SK-N-SH (cell line): ENCODE measurements around the gene NTSR1. TPM values are rescaled to one million over a fixed set of nuclear protein-coding genes. Genes with fewer than 3 reads are reported as not detected.

Experiments
- CTCF ChIA-PET: fragments of 300-600, 350-600 bp; formaldehyde crosslinking; extraction: SDS; loops from one replicate; lab custom pipeline; 2021; lab: Yijun Ruan, JAX
- POLR2A ChIA-PET: fragments of 350-600 bp; sonication (Branson Sonifier 250); formaldehyde crosslinking; extraction: SDS; loops from one replicate; lab custom pipeline; 2020; ENCODE audit warnings: antibody characterized with exemption, inconsistent platforms; lab: Yijun Ruan, JAX
- DNase-seq: peaks from one replicate; pipeline ENCODE4 v3.0.0; 2012
- H2AFZ ChIP-seq: fragments of 200-600 bp; sonication (generic); 2 replicates; pipeline ENCODE4 v1.8.1; 2016; ENCODE audit warnings: antibody characterized with exemption, mild to moderate bottlenecking, low read depth
- H3F3A ChIP-seq: fragments of 200-600 bp; sonication (generic); replicated peaks from 2 replicates; pipeline ENCODE3; 2016; ENCODE audit warnings: antibody characterized with exemption, mild to moderate bottlenecking; ENCODE audit not compliant: insufficient read depth
- H3K27ac ChIP-seq, 2 experiments: fragments of 200-500 bp in 1 of 2; fragments of 200-600 bp in 1 of 2; sonication (Bioruptor generic) in 1 of 2; sonication (generic), shearing (Covaris generic) in 1 of 2; 2 replicates each; pipeline versions ENCODE4 v1.5.1 to v1.6.1; 2014 to 2016; ENCODE audit warnings: low read depth in 2 of 2, inconsistent platforms in 1 of 2, low read length in 1 of 2, mild to moderate bottlenecking in 1 of 2, mixed read lengths in 1 of 2
- H3K27me3 ChIP-seq: fragments of 200-600 bp; sonication (generic), shearing (Covaris generic); 2 replicates; pipeline ENCODE4 v1.6.1; 2016; ENCODE audit warnings: mixed run types; ENCODE audit not compliant: insufficient read depth
- H3K36me3 ChIP-seq, 2 experiments: fragments of 200-500 bp in 1 of 2; fragments of 200-600 bp in 1 of 2; sonication (Bioruptor generic) in 1 of 2; sonication (generic) in 1 of 2; replicated peaks in 1 of 2; 2 replicates each; pipeline versions ENCODE3 to v1.5.1; 2014 to 2016; ENCODE audit warnings: low read length in 1 of 2, mild to moderate bottlenecking in 1 of 2; ENCODE audit not compliant: insufficient read depth in 2 of 2, control insufficient read depth in 1 of 2
- H3K4me1 ChIP-seq, 2 experiments: fragments of 200-500 bp in 1 of 2; fragments of 200-600 bp in 1 of 2; sonication (Bioruptor generic) in 1 of 2; sonication (generic), shearing (Covaris generic) in 1 of 2; 2 replicates each; pipeline versions ENCODE4 v1.5.1 to v1.6.1; 2014 to 2016; ENCODE audit warnings: low read depth in 1 of 2, low read length in 1 of 2, mixed run types in 1 of 2; ENCODE audit not compliant: insufficient read depth in 2 of 2, control insufficient read depth in 1 of 2
- H3K4me2 ChIP-seq: fragments of 200-600 bp; sonication (generic), shearing (Covaris generic); 2 replicates; pipeline ENCODE4 v1.6.1; 2017; ENCODE audit warnings: mixed run types
- H3K4me3 ChIP-seq, 2 experiments: fragments of 200-500 bp in 1 of 2; fragments of 200-600 bp in 1 of 2; sonication (Bioruptor generic) in 1 of 2; sonication (generic), shearing (Covaris generic) in 1 of 2; 2 replicates each; pipeline versions ENCODE4 v1.5.1 to v1.8.1; 2014 to 2016; ENCODE audit warnings: low read depth in 2 of 2, inconsistent platforms in 1 of 2, low read length in 1 of 2, mild to moderate bottlenecking in 1 of 2, mixed read lengths in 1 of 2, moderate library complexity in 1 of 2
- H3K79me2 ChIP-seq: fragments of 200-600 bp; sonication (generic); 2 replicates; pipeline ENCODE4 v1.8.1; 2017; ENCODE audit warnings: mild to moderate bottlenecking; ENCODE audit not compliant: insufficient read depth
- H3K9ac ChIP-seq: fragments of 200-600 bp; sonication (generic); 2 replicates; pipeline ENCODE4 v1.6.1; 2017; ENCODE audit warnings: mixed run types
- H3K9me2 ChIP-seq: fragments of 200-600 bp; sonication (generic); 2 replicates; pipeline ENCODE4 v1.6.1; 2017; ENCODE audit warnings: mixed run types
- H3K9me3 ChIP-seq: fragments of 200-600 bp; sonication (generic); 2 replicates; pipeline ENCODE4 v1.6.1; 2017; ENCODE audit warnings: mixed run types, mild to moderate bottlenecking, moderate library complexity
- H4K20me1 ChIP-seq: fragments of 200-600 bp; sonication (generic); 2 replicates; pipeline ENCODE4 v1.6.1; 2017; ENCODE audit warnings: mild to moderate bottlenecking, mixed run types; ENCODE audit not compliant: insufficient read depth
- ELF1 ChIP-seq: IDR thresholded peaks from 2 replicates; pipeline ENCODE4 v1.4.0; 2012
- FOSL2 ChIP-seq: IDR thresholded peaks from 2 replicates; pipeline ENCODE4 v1.4.0; 2012; ENCODE audit warnings: low read depth, mild to moderate bottlenecking, moderate library complexity, borderline replicate concordance
- GABPA ChIP-seq: IDR thresholded peaks from 2 replicates; pipeline ENCODE4 v1.4.0; 2012; ENCODE audit warnings: low read depth, mild to moderate bottlenecking
- GATA2 ChIP-seq: sonication (generic); formaldehyde crosslinking; IDR thresholded peaks from 2 replicates; pipeline ENCODE4 v1.5.0; 2020; ENCODE audit warnings: mild to moderate bottlenecking, missing genetic modification reagents
- MEF2A ChIP-seq: IDR thresholded peaks from 2 replicates; pipeline ENCODE4 v1.4.0; 2012; ENCODE audit warnings: low read depth, borderline replicate concordance
- RAD21 ChIP-seq: IDR thresholded peaks from 2 replicates; pipeline ENCODE4 v1.6.1; 2012; ENCODE audit warnings: mild to moderate bottlenecking, low read length
- RFX5 ChIP-seq: IDR thresholded peaks from 2 replicates; pipeline ENCODE4 v1.6.1; 2012; ENCODE audit warnings: mild to moderate bottlenecking, improper control_type of control experiment, low read length
- RXRA ChIP-seq: IDR thresholded peaks from 2 replicates; pipeline ENCODE4 v1.4.0; 2012; ENCODE audit warnings: low read depth, mild to moderate bottlenecking, borderline replicate concordance
- SMC3 ChIP-seq: IDR thresholded peaks from 2 replicates; pipeline ENCODE4 v1.6.1; 2012; ENCODE audit warnings: low read depth, low read length, improper control_type of control experiment
- YY1 ChIP-seq: IDR thresholded peaks from 2 replicates; pipeline ENCODE4 v1.4.0; 2012; ENCODE audit warnings: low read depth, mild to moderate bottlenecking
- WGBS: methylation state at CpG from one replicate; pipeline ENCODE4 v1.1.6; 2017; ENCODE audit warnings: low lambda C conversion rate; 5-methylcytosine and 5-hydroxymethylcytosine counted together
- polyA plus RNA-seq, 3 experiments: library from polyadenylated mRNA; depleted of rRNA; stranded (reverse); fragments of >200 nt; gene quantifications; 2 replicates each; pipeline ENCODE4 v1.2.3, GENCODE V29; 2012
- TF ChIP-seq, protein P1 (sequence below): IDR thresholded peaks from 2 replicates; pipeline ENCODE4 v1.4.0; 2012; ENCODE audit warnings: low read depth
- TF ChIP-seq, protein P2 (sequence below): fragments of 200-600 bp; sonication (generic); IDR thresholded peaks from 2 replicates; pipeline ENCODE4 v1.6.1; 2017; ENCODE audit warnings: antibody characterized with exemption, mild to moderate bottlenecking, moderate library complexity
- TF ChIP-seq, protein P3 (sequence below): IDR thresholded peaks from 2 replicates; pipeline ENCODE4 v1.4.0; 2012; ENCODE audit warnings: low read depth, borderline replicate concordance

Gene NTSR1
- polyA plus RNA-seq, 1 of the 3 experiments (the other 2 are of a cell fraction), result 8.2 TPM

DNA sequence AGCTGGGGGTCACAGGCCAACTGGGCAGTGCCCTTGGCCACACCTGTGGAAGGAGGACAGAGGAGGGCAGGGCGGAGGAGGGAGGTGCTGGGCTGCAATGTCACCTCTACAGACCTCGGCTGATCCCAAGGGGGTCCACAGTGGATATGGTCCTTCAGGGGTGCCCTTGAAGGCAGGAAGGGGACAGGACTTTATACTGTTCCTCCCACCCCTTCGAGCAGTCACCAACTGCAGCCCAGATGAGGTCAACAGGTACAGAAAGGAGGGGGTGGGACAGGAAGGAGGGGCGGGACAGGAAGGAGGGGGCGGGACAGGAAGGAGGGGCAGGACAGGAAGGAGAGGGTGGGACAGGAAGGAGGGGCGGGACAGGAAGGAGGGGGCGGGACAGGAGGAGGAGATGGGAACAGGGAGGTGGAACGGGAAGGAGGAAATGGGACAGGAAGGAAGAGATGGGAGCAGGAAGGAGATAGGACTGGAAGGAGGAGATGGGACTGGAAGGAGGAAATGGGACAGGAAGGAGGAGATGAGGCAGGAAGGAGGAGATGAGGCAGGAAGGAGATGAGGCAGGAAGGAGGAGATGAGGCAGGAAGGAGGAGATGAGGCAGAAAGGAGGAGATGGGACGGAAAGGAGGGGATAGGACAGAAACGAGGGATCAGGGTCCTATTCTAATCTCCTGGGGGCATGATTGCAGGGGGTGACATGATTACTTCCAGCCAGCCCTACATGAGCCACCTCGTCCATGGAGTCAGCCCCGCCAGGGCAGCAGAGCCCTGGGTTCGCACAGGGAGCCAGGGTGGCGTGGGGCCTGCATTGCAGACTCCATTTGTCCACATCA lies 68.3 kb downstream of the NTSR1 start:
- H2AFZ ChIP-seq, result no peak overlapping the region
- ChIA-PET POLR2A (no interaction called here), CTCF (interaction anchor here (0.6 to 1.7 kb wide), 2 partner anchors 14 to 68 kb away, joined by 3 to 6 read pairs; partner anchors contain the start of gene NTSR1)
- no peak overlapping the region for H3K4me2 ChIP-seq
- WGBS, result 69% methylated on average over 10 of the region's 14 CpGs
- no peak overlapping the region for H3K9ac ChIP-seq
- no peaks in the 10 kb centered on the region for H3K27me3 ChIP-seq
- no peak overlapping the region for H3K4me3 ChIP-seq
- H3K79me2 ChIP-seq, result no peaks in the 10 kb centered on the region
- no peaks in the 10 kb centered on the region for H3K36me3 ChIP-seq
- H3K4me1 ChIP-seq, result peaks cover 0 to 4% of the 10 kb centered on the region in 2 experiments; a peak in 1 of 4 replicates
- peak; percentile 78 for DNase-seq
- H4K20me1 ChIP-seq, result no peaks in the 10 kb centered on the region
- H3F3A ChIP-seq, result no peaks in the 10 kb centered on the region
- H3K9me3 ChIP-seq, result no peaks in the 10 kb centered on the region
- TF ChIP-seq GABPA, result 0 out of 2 replicates have a peak, but pooled peaks have one; percentile 31
- no peak for TF ChIP-seq MEF2A
- no peak for TF ChIP-seq RXRA
- no peak for TF ChIP-seq YY1
- TF ChIP-seq RAD21, result no peak
- TF ChIP-seq ELF1, result no peak
- TF ChIP-seq, protein P1, sequence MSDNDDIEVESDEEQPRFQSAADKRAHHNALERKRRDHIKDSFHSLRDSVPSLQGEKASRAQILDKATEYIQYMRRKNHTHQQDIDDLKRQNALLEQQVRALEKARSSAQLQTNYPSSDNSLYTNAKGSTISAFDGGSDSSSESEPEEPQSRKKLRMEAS, result no peak
- TF ChIP-seq, protein P2, sequence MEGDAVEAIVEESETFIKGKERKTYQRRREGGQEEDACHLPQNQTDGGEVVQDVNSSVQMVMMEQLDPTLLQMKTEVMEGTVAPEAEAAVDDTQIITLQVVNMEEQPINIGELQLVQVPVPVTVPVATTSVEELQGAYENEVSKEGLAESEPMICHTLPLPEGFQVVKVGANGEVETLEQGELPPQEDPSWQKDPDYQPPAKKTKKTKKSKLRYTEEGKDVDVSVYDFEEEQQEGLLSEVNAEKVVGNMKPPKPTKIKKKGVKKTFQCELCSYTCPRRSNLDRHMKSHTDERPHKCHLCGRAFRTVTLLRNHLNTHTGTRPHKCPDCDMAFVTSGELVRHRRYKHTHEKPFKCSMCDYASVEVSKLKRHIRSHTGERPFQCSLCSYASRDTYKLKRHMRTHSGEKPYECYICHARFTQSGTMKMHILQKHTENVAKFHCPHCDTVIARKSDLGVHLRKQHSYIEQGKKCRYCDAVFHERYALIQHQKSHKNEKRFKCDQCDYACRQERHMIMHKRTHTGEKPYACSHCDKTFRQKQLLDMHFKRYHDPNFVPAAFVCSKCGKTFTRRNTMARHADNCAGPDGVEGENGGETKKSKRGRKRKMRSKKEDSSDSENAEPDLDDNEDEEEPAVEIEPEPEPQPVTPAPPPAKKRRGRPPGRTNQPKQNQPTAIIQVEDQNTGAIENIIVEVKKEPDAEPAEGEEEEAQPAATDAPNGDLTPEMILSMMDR, result no peak
- no peaks in the 10 kb centered on the region for H3K9me2 ChIP-seq
- H3K27ac ChIP-seq, result no peak overlapping the region

DNA sequence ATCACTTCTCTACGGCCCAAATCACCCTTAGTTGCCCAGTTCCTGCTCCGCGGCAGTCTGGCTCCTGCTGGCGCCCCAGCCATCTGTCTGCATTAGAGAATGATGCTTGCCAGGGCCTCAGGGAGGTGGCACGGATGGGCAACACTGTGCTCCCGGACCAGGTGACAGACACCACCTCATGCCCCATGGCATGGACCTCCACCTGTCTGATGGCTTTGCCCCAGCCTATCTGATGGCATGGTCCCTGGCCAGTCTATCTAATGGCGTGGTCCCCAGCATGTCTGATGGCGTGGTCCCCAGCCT lies 68.8 kb downstream of the NTSR1 start:
- H2AFZ ChIP-seq, result no peak overlapping the region
- H3K9ac ChIP-seq, result no peak overlapping the region
- H4K20me1 ChIP-seq, result no peaks in the 10 kb centered on the region
- peaks cover 0 to 5% of the 10 kb centered on the region in 2 experiments; a peak in 1 of 4 replicates for H3K4me1 ChIP-seq
- H3K9me3 ChIP-seq, result no peaks in the 10 kb centered on the region
- no peaks in the 10 kb centered on the region for H3F3A ChIP-seq
- 83% methylated on average over 4 of the region's 8 CpGs for WGBS
- no peaks in the 10 kb centered on the region for H3K9me2 ChIP-seq
- H3K4me2 ChIP-seq, result no peak overlapping the region
- H3K27ac ChIP-seq, result no peak overlapping the region
- H3K36me3 ChIP-seq, result no peaks in the 10 kb centered on the region
- POLR2A ChIA-PET, result no interaction called here
- H3K27me3 ChIP-seq, result no peaks in the 10 kb centered on the region
- CTCF ChIA-PET, result no interaction called here
- H3K79me2 ChIP-seq, result no peaks in the 10 kb centered on the region
- DNase-seq, result no peak
- TF ChIP-seq, protein P3, sequence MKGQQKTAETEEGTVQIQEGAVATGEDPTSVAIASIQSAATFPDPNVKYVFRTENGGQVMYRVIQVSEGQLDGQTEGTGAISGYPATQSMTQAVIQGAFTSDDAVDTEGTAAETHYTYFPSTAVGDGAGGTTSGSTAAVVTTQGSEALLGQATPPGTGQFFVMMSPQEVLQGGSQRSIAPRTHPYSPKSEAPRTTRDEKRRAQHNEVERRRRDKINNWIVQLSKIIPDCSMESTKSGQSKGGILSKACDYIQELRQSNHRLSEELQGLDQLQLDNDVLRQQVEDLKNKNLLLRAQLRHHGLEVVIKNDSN, result no peak
- TF ChIP-seq FOSL2 (no peak), GATA2 (CRISPR knock-in tag) (no peak), YY1 (no peak), SMC3 (no peak), RFX5 (no peak)
- TF ChIP-seq, protein P1, result no peak
- no peak overlapping the region for H3K4me3 ChIP-seq
